K562 (cell line): Measurements from ENCODE around the gene KCNE1.

ENCODE experiments used
- BCL6 ChIP-seq: fragments of 250-450 bp; sonication (Bioruptor Pico); IDR thresholded peaks from 2 replicates; pipeline ENCODE4 v1.4.0; 2020
- CBX3 ChIP-seq, 2 experiments: IDR thresholded peaks; 1 replicate in 1 of 2; 2 replicates in 1 of 2; pipeline ENCODE4 v1.6.1; 2012; ENCODE audit warnings: inconsistent platforms in 2 of 2, low read length in 2 of 2, borderline replicate concordance in 1 of 2, control low read depth in 1 of 2
- CBX8 ChIP-seq: fragments of 200-600 bp; sonication (generic); IDR thresholded peaks from 2 replicates; pipeline ENCODE4 v1.6.1; 2012; ENCODE audit warnings: borderline replicate concordance, mixed run types, low read depth, mild to moderate bottlenecking, moderate library complexity, mixed read lengths, low read length, control low read depth, inconsistent platforms; ENCODE audit not compliant: poor library complexity, severe bottlenecking; ENCODE audit errors: extremely low read depth
- CEBPB ChIP-seq: fragments of 450-650 bp; IDR thresholded peaks from 2 replicates; pipeline ENCODE4 v1.6.1; 2016; ENCODE audit warnings: missing genetic modification characterization, missing compliant biosample characterization
- EGR1 ChIP-seq: fragments of 450-650 bp; conservative IDR thresholded peaks from 2 replicates; pipeline ENCODE4 v1.6.1; 2017; ENCODE audit warnings: mild to moderate bottlenecking
- ETV5 ChIP-seq: sonication (generic); formaldehyde crosslinking; IDR thresholded peaks from 2 replicates; pipeline ENCODE4 v1.4.0; 2020; ENCODE audit warnings: low read depth, mild to moderate bottlenecking, missing genetic modification reagents
- JUN ChIP-seq, 2 experiments: sonication (generic) in 1 of 2; formaldehyde crosslinking in 1 of 2; IDR thresholded peaks; 2 replicates each; pipeline versions ENCODE4 v1.6.1 to v1.8.0; 2012 to 2022; ENCODE audit warnings: borderline replicate concordance in 2 of 2, mild to moderate bottlenecking in 2 of 2, improper control_type of control experiment in 1 of 2, low read depth in 1 of 2, low read length in 1 of 2, missing genetic modification reagents in 1 of 2
- KLF16 ChIP-seq: IDR thresholded peaks from 2 replicates; pipeline ENCODE4 v1.6.1; 2016; ENCODE audit warnings: antibody characterized with exemption
- MAFF ChIP-seq: IDR thresholded peaks from 2 replicates; pipeline ENCODE4 v1.6.1; 2012; ENCODE audit warnings: low read length, improper control_type of control experiment
- MXI1 ChIP-seq: IDR thresholded peaks from 2 replicates; pipeline ENCODE4 v1.6.1; 2011; ENCODE audit warnings: low read depth, mild to moderate bottlenecking, improper control_type of control experiment, low read length
- POLR2AphosphoS5 ChIP-seq: IDR thresholded peaks from 2 replicates; pipeline ENCODE4 v1.6.1; 2011; ENCODE audit warnings: mild to moderate bottlenecking, low read depth, low read length, moderate library complexity; ENCODE audit not compliant: control insufficient read depth, insufficient read depth
- TF ChIP-seq, protein P1 (sequence below), 3 experiments: IDR thresholded peaks in 2 of 3; conservative IDR thresholded peaks in 1 of 3; 2 replicates each; pipeline ENCODE4 v1.5.1; 2011 to 2012; ENCODE audit warnings: low read length in 3 of 3, mild to moderate bottlenecking in 3 of 3, control low read depth in 2 of 3, improper control_type of control experiment in 1 of 3, inconsistent platforms in 1 of 3, low read depth in 1 of 3, mixed read lengths in 1 of 3, moderate library complexity in 1 of 3; ENCODE audit not compliant: insufficient read depth in 2 of 3
- TF ChIP-seq, protein P2 (sequence below): fragments of 250-450 bp; sonication (Bioruptor Pico); IDR thresholded peaks from 2 replicates; pipeline ENCODE4 v1.5.0; 2022; ENCODE audit warnings: mild to moderate bottlenecking

DNA sequence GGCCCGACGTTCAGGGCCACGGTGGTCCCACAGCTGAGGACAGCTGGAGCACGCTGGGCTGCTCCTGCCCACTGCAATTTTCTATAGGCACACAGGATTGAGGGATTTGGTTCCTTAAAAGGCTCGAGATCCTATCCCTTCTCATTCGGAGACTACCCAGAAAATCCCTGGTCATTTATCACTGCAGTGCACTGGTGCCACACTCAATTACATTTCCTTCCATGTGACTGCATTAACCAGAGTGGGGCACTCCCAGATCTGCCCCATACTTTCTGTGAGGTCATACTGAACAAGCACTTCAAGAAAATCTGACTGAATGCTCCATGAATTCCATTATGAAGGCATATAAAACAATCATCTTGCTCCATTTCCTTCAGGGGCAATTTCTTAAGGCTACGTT is 49.8 kb upstream of the KCNE1 start:
- TF ChIP-seq, protein P1, sequence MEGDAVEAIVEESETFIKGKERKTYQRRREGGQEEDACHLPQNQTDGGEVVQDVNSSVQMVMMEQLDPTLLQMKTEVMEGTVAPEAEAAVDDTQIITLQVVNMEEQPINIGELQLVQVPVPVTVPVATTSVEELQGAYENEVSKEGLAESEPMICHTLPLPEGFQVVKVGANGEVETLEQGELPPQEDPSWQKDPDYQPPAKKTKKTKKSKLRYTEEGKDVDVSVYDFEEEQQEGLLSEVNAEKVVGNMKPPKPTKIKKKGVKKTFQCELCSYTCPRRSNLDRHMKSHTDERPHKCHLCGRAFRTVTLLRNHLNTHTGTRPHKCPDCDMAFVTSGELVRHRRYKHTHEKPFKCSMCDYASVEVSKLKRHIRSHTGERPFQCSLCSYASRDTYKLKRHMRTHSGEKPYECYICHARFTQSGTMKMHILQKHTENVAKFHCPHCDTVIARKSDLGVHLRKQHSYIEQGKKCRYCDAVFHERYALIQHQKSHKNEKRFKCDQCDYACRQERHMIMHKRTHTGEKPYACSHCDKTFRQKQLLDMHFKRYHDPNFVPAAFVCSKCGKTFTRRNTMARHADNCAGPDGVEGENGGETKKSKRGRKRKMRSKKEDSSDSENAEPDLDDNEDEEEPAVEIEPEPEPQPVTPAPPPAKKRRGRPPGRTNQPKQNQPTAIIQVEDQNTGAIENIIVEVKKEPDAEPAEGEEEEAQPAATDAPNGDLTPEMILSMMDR (IDR thresholded peaks at IDR 0.05 in 2 of 3, conservative IDR thresholded peaks at IDR 0.05 in 1 of 3; ENCODE audit: insufficient read depth in 2 of 3, low read depth in 1 of 3, low read length in 3 of 3), result no peak
- TF ChIP-seq CEBPB (tag) (no peak), ETV5 (CRISPR knock-in tag) (no peak), POLR2AphosphoS5 (no peak), JUN (IDR thresholded peaks at IDR 0.05; ENCODE audit: borderline replicate concordance, low read depth, low read length) (no peak), JUN (CRISPR knock-in tag; IDR thresholded peaks at IDR 0.05; ENCODE audit: borderline replicate concordance) (no peak), CBX3 (IDR thresholded peaks at IDR 0.05; ENCODE audit: borderline replicate concordance in 1 of 2, low read length in 2 of 2) (no peak), CBX8 (no peak), MXI1 (no peak), MAFF (no peak), KLF16 (no peak), EGR1 (no peak), BCL6 (CRISPR knock-in tag) (no peak)
- TF ChIP-seq, protein P2, sequence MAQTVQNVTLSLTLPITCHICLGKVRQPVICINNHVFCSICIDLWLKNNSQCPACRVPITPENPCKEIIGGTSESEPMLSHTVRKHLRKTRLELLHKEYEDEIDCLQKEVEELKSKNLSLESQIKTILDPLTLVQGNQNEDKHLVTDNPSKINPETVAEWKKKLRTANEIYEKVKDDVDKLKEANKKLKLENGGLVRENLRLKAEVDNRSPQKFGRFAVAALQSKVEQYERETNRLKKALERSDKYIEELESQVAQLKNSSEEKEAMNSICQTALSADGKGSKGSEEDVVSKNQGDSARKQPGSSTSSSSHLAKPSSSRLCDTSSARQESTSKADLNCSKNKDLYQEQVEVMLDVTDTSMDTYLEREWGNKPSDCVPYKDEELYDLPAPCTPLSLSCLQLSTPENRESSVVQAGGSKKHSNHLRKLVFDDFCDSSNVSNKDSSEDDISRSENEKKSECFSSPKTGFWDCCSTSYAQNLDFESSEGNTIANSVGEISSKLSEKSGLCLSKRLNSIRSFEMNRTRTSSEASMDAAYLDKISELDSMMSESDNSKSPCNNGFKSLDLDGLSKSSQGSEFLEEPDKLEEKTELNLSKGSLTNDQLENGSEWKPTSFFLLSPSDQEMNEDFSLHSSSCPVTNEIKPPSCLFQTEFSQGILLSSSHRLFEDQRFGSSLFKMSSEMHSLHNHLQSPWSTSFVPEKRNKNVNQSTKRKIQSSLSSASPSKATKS (CRISPR knock-in tag), result no peak
